ENCODE data around the gene DOCK6. TPM values are rescaled to one million over a fixed set of nuclear protein-coding genes. Genes with fewer than 3 reads are reported as not detected.

DOCK6 gene
- total and polyA plus RNA-seq, 2 experiments from 2014 or later: 12.2 to 75.6 TPM

DNA sequence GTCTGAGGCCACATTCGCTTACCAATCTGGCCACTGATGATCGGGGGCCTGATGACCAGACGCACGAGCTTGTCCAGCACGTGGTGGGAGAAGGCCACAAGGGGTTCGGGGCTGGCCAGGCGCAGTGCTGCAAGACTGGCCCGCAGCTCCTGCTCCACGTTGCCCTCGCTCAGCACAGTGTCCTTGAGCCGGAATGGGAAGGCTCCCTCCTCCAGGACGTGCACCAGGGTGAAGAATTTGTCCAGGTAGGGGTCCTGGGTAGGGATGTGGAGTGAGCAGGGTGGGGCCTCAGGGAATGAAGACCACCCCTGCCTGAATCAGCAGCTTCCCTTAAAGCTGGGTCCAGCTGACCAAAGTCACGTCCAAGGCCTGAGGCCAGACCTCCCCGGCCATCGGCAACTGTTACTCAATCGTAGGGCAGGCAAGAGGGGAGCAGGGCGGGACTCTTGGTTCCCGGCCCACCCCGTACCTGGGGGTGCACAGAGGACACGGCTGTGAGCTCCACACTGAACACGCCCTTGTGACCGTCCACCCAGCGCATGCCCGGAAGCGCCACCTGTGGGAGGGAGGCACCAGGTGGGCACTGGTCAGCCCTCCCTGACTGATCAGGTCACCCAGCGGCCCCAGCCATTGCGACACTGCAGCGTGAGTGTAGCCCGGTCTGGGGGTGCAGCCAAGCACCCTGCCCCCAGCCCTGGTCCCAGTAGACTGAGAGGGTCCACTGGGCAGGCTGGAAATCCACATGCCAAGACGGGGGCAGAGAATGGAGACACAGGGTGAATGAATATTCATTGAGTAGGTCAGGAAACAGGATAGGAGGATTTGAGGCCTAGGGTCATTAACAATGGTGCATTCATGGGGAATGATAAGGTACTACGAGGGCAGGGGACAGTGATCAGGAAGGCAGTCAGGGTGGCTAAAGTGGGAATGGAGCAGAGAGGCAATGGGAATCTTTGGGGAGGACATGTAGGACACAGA, 25.7 kb downstream of the DOCK6 start:
- Histone ChIP-seq H3K9me3 (ENCODE audit: low read depth) (no peaks in the 10 kb centered on the region), H3K4me1 (ENCODE audit: low read depth) (no peaks in the 10 kb centered on the region), H3K27me3 (no peaks in the 10 kb centered on the region), H3K4me3 (no peak overlapping the region), H3K36me3 (no peaks in the 10 kb centered on the region), H3K27ac (no peak overlapping the region)
- DNase-seq (ENCODE audit: low read depth in 1 of 2, low spot score in 1 of 2): no peak
- TF ChIP-seq, protein P1, sequence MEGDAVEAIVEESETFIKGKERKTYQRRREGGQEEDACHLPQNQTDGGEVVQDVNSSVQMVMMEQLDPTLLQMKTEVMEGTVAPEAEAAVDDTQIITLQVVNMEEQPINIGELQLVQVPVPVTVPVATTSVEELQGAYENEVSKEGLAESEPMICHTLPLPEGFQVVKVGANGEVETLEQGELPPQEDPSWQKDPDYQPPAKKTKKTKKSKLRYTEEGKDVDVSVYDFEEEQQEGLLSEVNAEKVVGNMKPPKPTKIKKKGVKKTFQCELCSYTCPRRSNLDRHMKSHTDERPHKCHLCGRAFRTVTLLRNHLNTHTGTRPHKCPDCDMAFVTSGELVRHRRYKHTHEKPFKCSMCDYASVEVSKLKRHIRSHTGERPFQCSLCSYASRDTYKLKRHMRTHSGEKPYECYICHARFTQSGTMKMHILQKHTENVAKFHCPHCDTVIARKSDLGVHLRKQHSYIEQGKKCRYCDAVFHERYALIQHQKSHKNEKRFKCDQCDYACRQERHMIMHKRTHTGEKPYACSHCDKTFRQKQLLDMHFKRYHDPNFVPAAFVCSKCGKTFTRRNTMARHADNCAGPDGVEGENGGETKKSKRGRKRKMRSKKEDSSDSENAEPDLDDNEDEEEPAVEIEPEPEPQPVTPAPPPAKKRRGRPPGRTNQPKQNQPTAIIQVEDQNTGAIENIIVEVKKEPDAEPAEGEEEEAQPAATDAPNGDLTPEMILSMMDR (IDR thresholded peaks at IDR 0.05; ENCODE audit: low read depth, low read length): no peak

DNA sequence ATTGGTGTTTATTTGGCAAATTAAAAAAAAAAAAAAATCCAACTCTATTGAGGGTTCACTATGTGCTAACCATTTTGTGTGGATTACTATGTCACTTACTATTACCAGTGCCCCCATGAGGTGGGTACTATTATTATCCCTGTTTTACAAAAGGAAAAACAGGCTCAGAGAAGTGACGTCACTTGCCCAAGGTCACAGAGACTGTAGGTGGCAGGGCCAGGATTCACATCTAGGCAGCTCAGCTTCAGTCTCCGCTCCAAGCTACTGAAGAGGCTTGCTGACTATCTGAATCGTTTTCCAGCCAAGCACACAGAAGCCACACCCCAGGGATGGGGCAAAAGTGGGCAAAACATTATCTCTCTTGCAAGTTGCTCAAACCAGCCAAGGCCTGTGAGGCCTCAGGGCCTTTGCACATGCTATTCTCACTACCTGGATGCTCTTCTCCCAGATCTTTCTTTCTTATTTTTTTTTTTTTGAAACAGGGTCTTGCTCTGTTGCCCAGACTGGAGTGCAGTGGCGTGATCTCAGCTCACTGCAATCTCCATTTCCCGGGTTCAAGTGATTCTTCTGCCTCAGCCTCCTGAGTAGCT, 27.7 kb downstream of the DOCK6 start:
- no peak for DNase-seq (ENCODE audit: low read depth in 1 of 2, low spot score in 1 of 2)
- Histone ChIP-seq H3K27me3 (no peaks in the 10 kb centered on the region), H3K9me3 (ENCODE audit: low read depth) (no peaks in the 10 kb centered on the region), H3K4me1 (ENCODE audit: low read depth) (no peaks in the 10 kb centered on the region), H3K27ac (no peak overlapping the region), H3K36me3 (no peaks in the 10 kb centered on the region), H3K4me3 (no peak overlapping the region)
- TF ChIP-seq, protein P1 (IDR thresholded peaks at IDR 0.05; ENCODE audit: low read depth, low read length): no peak

DNA sequence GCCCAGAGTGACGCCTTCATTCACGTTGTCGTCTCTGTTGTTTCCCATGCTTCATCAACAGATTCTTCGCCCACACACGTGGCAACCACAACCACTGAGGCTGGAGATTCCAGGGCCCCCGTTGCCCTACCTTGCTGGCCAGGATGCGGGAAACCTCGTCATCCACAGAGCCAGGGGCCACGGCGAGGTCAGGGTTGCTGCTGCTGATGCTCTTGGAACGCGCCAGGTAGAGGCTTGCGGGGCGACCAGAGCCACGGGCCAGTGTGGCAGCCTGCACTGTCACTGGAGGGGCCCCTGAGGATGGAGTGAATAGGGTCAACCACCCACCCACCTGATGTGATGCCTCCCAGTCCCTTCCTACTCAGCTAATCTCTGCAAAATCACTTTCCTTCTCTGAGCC, 29.3 kb downstream of the DOCK6 start:
- DNase-seq (ENCODE audit: low read depth in 1 of 2, low spot score in 1 of 2): no peak
- no peaks in the 10 kb centered on the region for H3K9me3 ChIP-seq (ENCODE audit: low read depth)
- no peak overlapping the region for H3K27ac ChIP-seq
- peaks cover 6% of the 10 kb centered on the region for H3K4me1 ChIP-seq (ENCODE audit: low read depth)
- H3K27me3 ChIP-seq: no peaks in the 10 kb centered on the region
- no peak overlapping the region for H3K4me3 ChIP-seq
- TF ChIP-seq, protein P1 (IDR thresholded peaks at IDR 0.05; ENCODE audit: low read depth, low read length): no peak
- no peaks in the 10 kb centered on the region for H3K36me3 ChIP-seq

DNA sequence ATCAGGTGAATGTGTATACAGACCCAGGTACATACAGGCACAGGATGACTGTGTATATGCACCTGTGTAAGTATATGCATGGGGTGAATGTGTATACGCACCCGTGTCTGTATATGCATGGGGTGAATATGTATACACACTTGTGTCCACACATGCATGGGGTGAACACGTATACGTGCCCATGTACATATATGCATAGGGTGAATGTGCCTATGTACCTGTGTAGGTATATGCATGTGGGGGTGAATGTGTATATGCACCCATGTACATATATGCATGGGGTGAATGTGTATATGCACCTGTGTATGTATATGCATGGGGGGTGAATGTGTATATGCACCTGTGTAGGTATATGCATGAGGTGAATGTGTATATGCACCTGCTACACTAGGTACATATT, 29.8 kb downstream of the DOCK6 start:
- Histone ChIP-seq H3K4me1 (ENCODE audit: low read depth) (peaks cover 6% of the 10 kb centered on the region), H3K27ac (no peak overlapping the region), H3K27me3 (no peaks in the 10 kb centered on the region), H3K9me3 (ENCODE audit: low read depth) (no peaks in the 10 kb centered on the region), H3K4me3 (no peak overlapping the region), H3K36me3 (no peaks in the 10 kb centered on the region)
- no peak for DNase-seq (ENCODE audit: low read depth in 1 of 2, low spot score in 1 of 2)
- TF ChIP-seq, protein P1 (IDR thresholded peaks at IDR 0.05; ENCODE audit: low read depth, low read length): no peak

DNA sequence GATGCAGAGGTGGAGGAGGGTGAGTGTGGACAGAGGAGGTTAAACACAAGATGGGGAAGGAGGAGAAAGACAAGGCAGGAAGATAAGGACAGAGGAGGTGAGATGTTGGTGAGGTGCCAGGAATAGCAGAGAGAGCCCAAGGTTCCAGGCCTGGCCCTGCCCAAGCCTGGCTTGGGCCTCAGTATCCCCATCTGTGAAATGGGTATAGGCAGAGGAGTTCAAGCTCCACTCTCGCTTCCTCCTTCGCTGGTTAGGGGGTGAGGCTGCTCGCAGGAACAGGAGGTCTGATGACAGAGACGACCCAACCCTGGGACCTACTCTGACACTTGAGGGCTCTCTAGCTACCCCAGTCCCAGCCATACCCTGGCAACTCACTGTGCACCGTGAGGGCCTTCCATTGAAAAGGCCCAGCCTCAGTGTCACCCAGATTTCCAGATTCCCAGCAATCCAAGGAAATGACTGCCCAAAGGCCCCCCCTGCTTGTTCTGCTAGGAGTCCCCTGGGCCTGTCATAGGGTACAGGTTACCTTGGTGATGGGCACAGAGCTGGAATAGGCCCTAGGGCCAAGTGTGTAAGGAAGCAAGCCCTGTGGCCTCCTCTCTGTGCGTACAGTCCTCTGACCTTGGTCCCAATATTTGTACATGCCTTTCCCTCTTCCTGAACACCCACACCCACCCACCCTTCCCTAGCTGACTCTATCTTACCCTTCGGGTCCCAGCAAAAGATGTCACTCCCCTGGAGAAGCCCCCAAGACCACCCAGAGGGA, 31.5 kb downstream of the DOCK6 start:
- Histone ChIP-seq H3K4me1 (ENCODE audit: low read depth) (peaks cover 6% of the 10 kb centered on the region), H3K36me3 (no peaks in the 10 kb centered on the region), H3K27me3 (no peaks in the 10 kb centered on the region), H3K4me3 (no peak overlapping the region), H3K27ac (no peak overlapping the region), H3K9me3 (ENCODE audit: low read depth) (no peaks in the 10 kb centered on the region)
- no peak for DNase-seq (ENCODE audit: low read depth in 1 of 2, low spot score in 1 of 2)
- TF ChIP-seq, protein P1 (IDR thresholded peaks at IDR 0.05; ENCODE audit: low read depth, low read length): no peak

All from cardiac muscle cell (in vitro differentiated cells and primary cell).